Keratinocyte (primary cell): Measurements from ENCODE around the gene NPAS3. TPM values are rescaled to one million over a fixed set of nuclear protein-coding genes. Genes with fewer than 3 reads are reported as not detected.

Experiments
- DNase-seq: peaks from one replicate; pipeline ENCODE4 v3.0.0-alpha.2; 2011; ENCODE audit warnings: low read depth, missing footprints, low spot score
- FAIRE-seq: peaks from 2 replicates; lab custom pipeline; 2011; peaks lifted over from hg19 to GRCh38; lab: Jason Lieb, UNC
- H2AFZ ChIP-seq: 2 replicates; pipeline ENCODE4 v1.6.0; 2012; ENCODE audit warnings: low read length, control low read depth, inconsistent platforms; ENCODE audit not compliant: control insufficient read depth
- H3K27ac ChIP-seq: 2 replicates; pipeline ENCODE4 v1.5.1; 2011; ENCODE audit warnings: low read length; ENCODE audit not compliant: control insufficient read depth, insufficient read depth
- H3K27me3 ChIP-seq: 3 replicates; pipeline ENCODE4 v1.6.0; 2011; ENCODE audit warnings: low read length; ENCODE audit not compliant: control insufficient read depth, insufficient read depth; ENCODE audit errors: extremely low read depth
- H3K36me3 ChIP-seq, 2 experiments: 2 replicates in 1 of 2; 3 replicates in 1 of 2; pipeline ENCODE4 v1.5.1; 2011; ENCODE audit warnings: low read length in 2 of 2, mild to moderate bottlenecking in 1 of 2; ENCODE audit not compliant: control insufficient read depth in 2 of 2, insufficient read depth in 2 of 2; ENCODE audit errors: extremely low read depth in 1 of 2
- H3K4me1 ChIP-seq: 3 replicates; pipeline ENCODE4 v1.5.1; 2011; ENCODE audit warnings: low read length; ENCODE audit not compliant: control insufficient read depth, insufficient read depth; ENCODE audit errors: extremely low read depth
- H3K4me2 ChIP-seq: 3 replicates; pipeline ENCODE4 v1.6.0; 2011; ENCODE audit warnings: low read depth, low read length; ENCODE audit not compliant: control insufficient read depth, insufficient read depth; ENCODE audit errors: extremely low read depth
- H3K4me3 ChIP-seq, 3 experiments: fragments of 200-600 bp in 1 of 3; sonication (generic) in 1 of 3; 2 replicates in 2 of 3; 3 replicates in 1 of 3; pipeline ENCODE4 v1.5.1; 2011 to 2016; ENCODE audit warnings: low read length in 3 of 3, mild to moderate bottlenecking in 3 of 3, control low read depth in 2 of 3, inconsistent platforms in 1 of 3, low read depth in 1 of 3, mixed read lengths in 1 of 3, mixed run types in 1 of 3, moderate library complexity in 1 of 3; ENCODE audit not compliant: control insufficient read depth in 2 of 3, insufficient read depth in 2 of 3; ENCODE audit errors: extremely low read depth in 1 of 3
- H3K79me2 ChIP-seq: 2 replicates; pipeline ENCODE4 v1.6.0; 2012; ENCODE audit warnings: low read length; ENCODE audit not compliant: control insufficient read depth, insufficient read depth
- H3K9ac ChIP-seq: 3 replicates; pipeline ENCODE4 v1.6.0; 2011; ENCODE audit warnings: low read length; ENCODE audit not compliant: control insufficient read depth, insufficient read depth; ENCODE audit errors: extremely low read depth
- H3K9me1 ChIP-seq: 3 replicates; pipeline ENCODE4 v1.6.0; 2011; ENCODE audit warnings: low read length; ENCODE audit not compliant: control insufficient read depth, insufficient read depth; ENCODE audit errors: extremely low read depth
- H3K9me3 ChIP-seq: 2 replicates; pipeline ENCODE4 v1.5.1; 2012; ENCODE audit warnings: low read depth, low read length; ENCODE audit not compliant: control insufficient read depth
- H4K20me1 ChIP-seq: 3 replicates; pipeline ENCODE4 v1.6.0; 2011; ENCODE audit warnings: low read length; ENCODE audit not compliant: control insufficient read depth, insufficient read depth; ENCODE audit errors: extremely low read depth
- CTCF ChIP-seq, 3 experiments: IDR thresholded peaks in 1 of 3; conservative IDR thresholded peaks in 1 of 3; optimal IDR thresholded peaks in 1 of 3; 2 replicates in 2 of 3; 3 replicates in 1 of 3; pipeline versions ENCODE3 to v1.5.1; 2011; ENCODE audit warnings: low read length in 3 of 3, mild to moderate bottlenecking in 3 of 3, moderate library complexity in 2 of 3, control low read depth in 1 of 3, inconsistent platforms in 1 of 3; ENCODE audit not compliant: insufficient read depth in 2 of 3; ENCODE audit errors: extremely low read depth in 1 of 3
- EZH2 ChIP-seq: IDR thresholded peaks from one replicate; pipeline ENCODE4 v1.6.1; 2012; ENCODE audit warnings: inconsistent platforms, mild to moderate bottlenecking, low read length, moderate library complexity
- dilution Hi-C: fragments of 300-500 bp; cut with MboI; formaldehyde crosslinking; loops from one replicate; pipeline ENCODE4 v1.7.0; 2020; ENCODE audit warnings: low sequenced_read_pairs; ENCODE audit not compliant: extremely low pct_ligation_motif_present
- polyA plus RNA-seq, 5 experiments: library from polyadenylated mRNA; depleted of rRNA in 3 of 5; stranded (reverse) in 3 of 5; stranded (forward) in 1 of 5; unstranded in 1 of 5; fragments of >200 nt; gene quantifications; 1 replicate in 1 of 5; 2 replicates in 3 of 5; 3 replicates in 1 of 5; pipeline versions ENCODE4 v1.2.1 to v1.2.3, GENCODE V29; 2011 to 2012; ENCODE audit warnings: missing spikeins in 2 of 5, low read depth in 1 of 5, low replicate concordance in 1 of 5

NPAS3 gene
- polyA plus RNA-seq, 1 donor (not counting 4 experiments of a cell fraction or from before 2014, with no cell fraction given): 0.07 TPM

- H2AFZ ChIP-seq: no peak overlapping the region
- no peak for DNase-seq
- no peak overlapping the region for H3K9ac ChIP-seq
- no peak overlapping the region for H3K4me2 ChIP-seq
- no peaks in the 10 kb centered on the region for H3K4me1 ChIP-seq
- dilution Hi-C loops: no loop called here
- H3K27me3 ChIP-seq: no peaks in the 10 kb centered on the region
- H3K4me3 ChIP-seq: no peak overlapping the region
- H3K9me1 ChIP-seq: no peaks in the 10 kb centered on the region
- H3K27ac ChIP-seq: no peak overlapping the region
- TF ChIP-seq EZH2 (no peak), CTCF (optimal IDR thresholded peaks at IDR 0.05 in 1 of 3, IDR thresholded peaks at IDR 0.05 in 1 of 3, conservative IDR thresholded peaks at IDR 0.05 in 1 of 3; ENCODE audit: extremely low read depth in 1 of 3, insufficient read depth in 2 of 3, low read length in 3 of 3) (no peak)
- FAIRE-seq: no peak
- H3K36me3 ChIP-seq: no peaks in the 10 kb centered on the region
- H3K79me2 ChIP-seq: no peaks in the 10 kb centered on the region
- no peaks in the 10 kb centered on the region for H3K9me3 ChIP-seq
- no peaks in the 10 kb centered on the region for H4K20me1 ChIP-seq
Measured at GRCh38 chr14:33335366-33335765, 396.7 kb downstream of the NPAS3 start.

GRCh38 chr14:33342299-33342974 is 403.8 kb downstream of the NPAS3 start:
- Histone ChIP-seq H4K20me1 (no peaks in the 10 kb centered on the region), H2AFZ (no peak overlapping the region), H3K4me3 (no peak overlapping the region), H3K9me3 (no peaks in the 10 kb centered on the region), H3K9ac (no peak overlapping the region), H3K4me2 (no peak overlapping the region), H3K79me2 (no peaks in the 10 kb centered on the region), H3K27ac (no peak overlapping the region), H3K36me3 (no peaks in the 10 kb centered on the region), H3K27me3 (no peaks in the 10 kb centered on the region), H3K9me1 (no peaks in the 10 kb centered on the region), H3K4me1 (no peaks in the 10 kb centered on the region)
- no peak for FAIRE-seq
- TF ChIP-seq EZH2: no peak
- TF ChIP-seq CTCF (optimal IDR thresholded peaks at IDR 0.05 in 1 of 3, IDR thresholded peaks at IDR 0.05 in 1 of 3, conservative IDR thresholded peaks at IDR 0.05 in 1 of 3; ENCODE audit: extremely low read depth in 1 of 3, insufficient read depth in 2 of 3, low read length in 3 of 3): no peak
- dilution Hi-C loops: no loop called here
- DNase-seq: no peak
